Omental fat pad (tissue), 4 donors: ENCODE results near the gene GIMAP7. TPM values are rescaled to one million over a fixed set of nuclear protein-coding genes. Genes with fewer than 3 reads are reported as not detected.
"Not testable (repeated sequence)": the region's sequence is repeated elsewhere in the genome, so short reads cannot be mapped to it uniquely, and the experiment has no call there.

Experiments used
- ATAC-seq: fragments of 150-250 bp; one replicate; pipeline ENCODE4 v1.9.1; 2016; ENCODE audit warnings: mild to moderate bottlenecking, moderate library complexity; ENCODE audit not compliant: low FRiP score
- DNase-seq: peaks from one replicate; pipeline ENCODE4 v3.0.0-alpha.2; 2019; ENCODE audit warnings: low spot score
- CTCF ChIP-seq, 3 donors: fragments of 450-650 bp; IDR thresholded peaks; one replicate each; pipeline ENCODE4 v1.5.1; 2016 to 2017; ENCODE audit warnings: antibody characterized with exemption in 3 of 3, mild to moderate bottlenecking in 3 of 3, moderate library complexity in 2 of 3
- total RNA-seq, 4 donors: library from RNA; depleted of rRNA; stranded (reverse); fragments of >200 nt; gene quantifications; one replicate each; pipeline ENCODE4 v1.1.0, GENCODE V29; 2016

Gene GIMAP7
- total RNA-seq, 4 donors from 2014 or later, result 5.8 to 102 (median 27.2) TPM

- DNase-seq, result no peak
- no peak for ATAC-seq
- TF ChIP-seq CTCF (IDR thresholded peaks at IDR 0.05), result no peak
Observed at GRCh38 chr7:150476285-150476684, 38.4 kb upstream of the GIMAP7 start.

- no peak for DNase-seq
- ATAC-seq, result no peak
- TF ChIP-seq CTCF (IDR thresholded peaks at IDR 0.05), result no peak
Observed at GRCh38 chr7:150476819-150477631, 37.6 kb upstream of the GIMAP7 start.

GRCh38 chr7:150479023-150479716 is 35.5 kb upstream of the GIMAP7 start:
- ATAC-seq (no peak), DNase-seq (no peak)
- no peak for TF ChIP-seq CTCF (IDR thresholded peaks at IDR 0.05)

GRCh38 chr7:150481186-150481920 is 33.3 kb upstream of the GIMAP7 start:
- no peak for TF ChIP-seq CTCF (IDR thresholded peaks at IDR 0.05)
- DNase-seq (no peak), ATAC-seq (no peak)

DNA sequence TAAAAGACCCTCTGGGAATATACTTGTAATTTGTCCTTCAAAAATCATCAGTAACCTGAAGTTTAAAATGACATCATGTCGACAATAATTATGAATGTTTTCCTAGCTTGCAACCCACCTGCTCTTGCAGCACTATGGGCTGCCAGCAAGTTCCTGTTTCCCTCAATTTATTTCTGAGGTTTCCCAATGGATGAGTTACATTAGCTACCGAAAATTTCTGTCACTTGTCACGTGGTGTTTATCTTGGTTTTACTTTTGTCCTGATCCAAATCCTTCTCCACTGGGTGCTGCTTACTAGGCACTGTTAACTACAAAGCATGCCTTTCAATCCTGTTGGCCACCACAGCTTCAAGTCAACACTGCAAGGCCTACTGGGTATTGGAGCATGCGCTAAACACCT is 32.8 kb upstream of the GIMAP7 start:
- ATAC-seq (no peak), DNase-seq (no peak)
- no peak for TF ChIP-seq CTCF (IDR thresholded peaks at IDR 0.05)

GRCh38 chr7:150483514-150483913 is 31.2 kb upstream of the GIMAP7 start:
- DNase-seq, ATAC-seq: not testable (repeated sequence)

- ATAC-seq, DNase-seq: not testable (repeated sequence)
Observed at GRCh38 chr7:150484071-150484470, 30.6 kb upstream of the GIMAP7 start.
